SK-N-SH (cell line): ENCODE data around the gene SHROOM2. TPM values are rescaled to one million over a fixed set of nuclear protein-coding genes. Genes with fewer than 3 reads are reported as not detected.
A peak's percentile ranks its signal among the peaks of the same experiment; 100 is the strongest.

Experiments used
- CTCF ChIA-PET: fragments of 300-600, 350-600 bp; formaldehyde crosslinking; extraction: SDS; loops from one replicate; lab custom pipeline; 2021; lab: Yijun Ruan, JAX
- POLR2A ChIA-PET: fragments of 350-600 bp; sonication (Branson Sonifier 250); formaldehyde crosslinking; extraction: SDS; loops from one replicate; lab custom pipeline; 2020; ENCODE audit warnings: antibody characterized with exemption, inconsistent platforms; lab: Yijun Ruan, JAX
- DNase-seq: peaks from one replicate; pipeline ENCODE4 v3.0.0; 2012
- H2AFZ ChIP-seq: fragments of 200-600 bp; sonication (generic); 2 replicates; pipeline ENCODE4 v1.8.1; 2016; ENCODE audit warnings: antibody characterized with exemption, mild to moderate bottlenecking, low read depth
- H3F3A ChIP-seq: fragments of 200-600 bp; sonication (generic); replicated peaks from 2 replicates; pipeline ENCODE3; 2016; ENCODE audit warnings: antibody characterized with exemption, mild to moderate bottlenecking; ENCODE audit not compliant: insufficient read depth
- H3K27ac ChIP-seq, 2 experiments: fragments of 200-500 bp in 1 of 2; fragments of 200-600 bp in 1 of 2; sonication (Bioruptor generic) in 1 of 2; sonication (generic), shearing (Covaris generic) in 1 of 2; 2 replicates each; pipeline versions ENCODE4 v1.5.1 to v1.6.1; 2014 to 2016; ENCODE audit warnings: low read depth in 2 of 2, inconsistent platforms in 1 of 2, low read length in 1 of 2, mild to moderate bottlenecking in 1 of 2, mixed read lengths in 1 of 2
- H3K27me3 ChIP-seq: fragments of 200-600 bp; sonication (generic), shearing (Covaris generic); 2 replicates; pipeline ENCODE4 v1.6.1; 2016; ENCODE audit warnings: mixed run types; ENCODE audit not compliant: insufficient read depth
- H3K36me3 ChIP-seq, 2 experiments: fragments of 200-500 bp in 1 of 2; fragments of 200-600 bp in 1 of 2; sonication (Bioruptor generic) in 1 of 2; sonication (generic) in 1 of 2; replicated peaks in 1 of 2; 2 replicates each; pipeline versions ENCODE3 to v1.5.1; 2014 to 2016; ENCODE audit warnings: low read length in 1 of 2, mild to moderate bottlenecking in 1 of 2; ENCODE audit not compliant: insufficient read depth in 2 of 2, control insufficient read depth in 1 of 2
- H3K4me1 ChIP-seq, 2 experiments: fragments of 200-500 bp in 1 of 2; fragments of 200-600 bp in 1 of 2; sonication (Bioruptor generic) in 1 of 2; sonication (generic), shearing (Covaris generic) in 1 of 2; 2 replicates each; pipeline versions ENCODE4 v1.5.1 to v1.6.1; 2014 to 2016; ENCODE audit warnings: low read depth in 1 of 2, low read length in 1 of 2, mixed run types in 1 of 2; ENCODE audit not compliant: insufficient read depth in 2 of 2, control insufficient read depth in 1 of 2
- H3K4me2 ChIP-seq: fragments of 200-600 bp; sonication (generic), shearing (Covaris generic); 2 replicates; pipeline ENCODE4 v1.6.1; 2017; ENCODE audit warnings: mixed run types
- H3K4me3 ChIP-seq, 2 experiments: fragments of 200-500 bp in 1 of 2; fragments of 200-600 bp in 1 of 2; sonication (Bioruptor generic) in 1 of 2; sonication (generic), shearing (Covaris generic) in 1 of 2; 2 replicates each; pipeline versions ENCODE4 v1.5.1 to v1.8.1; 2014 to 2016; ENCODE audit warnings: low read depth in 2 of 2, inconsistent platforms in 1 of 2, low read length in 1 of 2, mild to moderate bottlenecking in 1 of 2, mixed read lengths in 1 of 2, moderate library complexity in 1 of 2
- H3K79me2 ChIP-seq: fragments of 200-600 bp; sonication (generic); 2 replicates; pipeline ENCODE4 v1.8.1; 2017; ENCODE audit warnings: mild to moderate bottlenecking; ENCODE audit not compliant: insufficient read depth
- H3K9ac ChIP-seq: fragments of 200-600 bp; sonication (generic); 2 replicates; pipeline ENCODE4 v1.6.1; 2017; ENCODE audit warnings: mixed run types
- H3K9me2 ChIP-seq: fragments of 200-600 bp; sonication (generic); 2 replicates; pipeline ENCODE4 v1.6.1; 2017; ENCODE audit warnings: mixed run types
- H3K9me3 ChIP-seq: fragments of 200-600 bp; sonication (generic); 2 replicates; pipeline ENCODE4 v1.6.1; 2017; ENCODE audit warnings: mixed run types, mild to moderate bottlenecking, moderate library complexity
- H4K20me1 ChIP-seq: fragments of 200-600 bp; sonication (generic); 2 replicates; pipeline ENCODE4 v1.6.1; 2017; ENCODE audit warnings: mild to moderate bottlenecking, mixed run types; ENCODE audit not compliant: insufficient read depth
- CHD2 ChIP-seq: fragments of 150-350 bp; IDR thresholded peaks from 2 replicates; pipeline ENCODE4 v1.6.1; 2018; ENCODE audit warnings: low read length; ENCODE audit not compliant: partially characterized antibody
- ELF1 ChIP-seq: IDR thresholded peaks from 2 replicates; pipeline ENCODE4 v1.4.0; 2012
- GABPA ChIP-seq: IDR thresholded peaks from 2 replicates; pipeline ENCODE4 v1.4.0; 2012; ENCODE audit warnings: low read depth, mild to moderate bottlenecking
- GATA2 ChIP-seq: sonication (generic); formaldehyde crosslinking; IDR thresholded peaks from 2 replicates; pipeline ENCODE4 v1.5.0; 2020; ENCODE audit warnings: mild to moderate bottlenecking, missing genetic modification reagents
- JUND ChIP-seq: IDR thresholded peaks from 2 replicates; pipeline ENCODE4 v1.4.0; 2012
- MEF2A ChIP-seq: IDR thresholded peaks from 2 replicates; pipeline ENCODE4 v1.4.0; 2012; ENCODE audit warnings: low read depth, borderline replicate concordance
- MXI1 ChIP-seq: IDR thresholded peaks from 2 replicates; pipeline ENCODE4 v1.6.1; 2012; ENCODE audit warnings: mild to moderate bottlenecking, low read depth, low read length, improper control_type of control experiment
- NFIC ChIP-seq: IDR thresholded peaks from 2 replicates; pipeline ENCODE4 v1.4.0; 2012; ENCODE audit warnings: borderline replicate concordance
- POLR2AphosphoS5 ChIP-seq: IDR thresholded peaks from 2 replicates; pipeline ENCODE4 v1.6.1; 2012; ENCODE audit warnings: low read depth, low read length
- RCOR1 ChIP-seq: fragments of 150-350 bp; IDR thresholded peaks from 2 replicates; pipeline ENCODE4 v1.6.1; 2017; ENCODE audit warnings: antibody characterized with exemption, low read length
- SIN3A ChIP-seq: IDR thresholded peaks from 2 replicates; pipeline ENCODE4 v1.6.1; 2012; ENCODE audit warnings: low read depth, mild to moderate bottlenecking, low read length, moderate library complexity, borderline replicate concordance
- TCF12 ChIP-seq: IDR thresholded peaks from 2 replicates; pipeline ENCODE4 v1.4.0; 2012
- TEAD4 ChIP-seq: IDR thresholded peaks from 2 replicates; pipeline ENCODE4 v1.4.0; 2012; ENCODE audit warnings: mild to moderate bottlenecking, borderline replicate concordance; ENCODE audit not compliant: insufficient read depth
- YY1 ChIP-seq: IDR thresholded peaks from 2 replicates; pipeline ENCODE4 v1.4.0; 2012; ENCODE audit warnings: low read depth, mild to moderate bottlenecking
- WGBS: methylation state at CpG from one replicate; pipeline ENCODE4 v1.1.6; 2017; ENCODE audit warnings: low lambda C conversion rate; 5-methylcytosine and 5-hydroxymethylcytosine counted together
- polyA plus RNA-seq, 3 experiments: library from polyadenylated mRNA; depleted of rRNA; stranded (reverse); fragments of >200 nt; gene quantifications; 2 replicates each; pipeline ENCODE4 v1.2.3, GENCODE V29; 2012
- TF ChIP-seq, protein P1 (sequence below): IDR thresholded peaks from 2 replicates; pipeline ENCODE4 v1.4.0; 2012; ENCODE audit warnings: low read depth, borderline replicate concordance
- TF ChIP-seq, protein P2 (sequence below): fragments of 150-350 bp; IDR thresholded peaks from 2 replicates; pipeline ENCODE4 v1.6.1; 2017; ENCODE audit warnings: antibody characterized with exemption, low read length, low read depth, borderline replicate concordance
- TF ChIP-seq, protein P3 (sequence below): IDR thresholded peaks from 2 replicates; pipeline ENCODE4 v1.4.0; 2012; ENCODE audit warnings: low read depth

SHROOM2 gene
- polyA plus RNA-seq, 1 of the 3 experiments (the other 2 are of a cell fraction), result not detected

DNA sequence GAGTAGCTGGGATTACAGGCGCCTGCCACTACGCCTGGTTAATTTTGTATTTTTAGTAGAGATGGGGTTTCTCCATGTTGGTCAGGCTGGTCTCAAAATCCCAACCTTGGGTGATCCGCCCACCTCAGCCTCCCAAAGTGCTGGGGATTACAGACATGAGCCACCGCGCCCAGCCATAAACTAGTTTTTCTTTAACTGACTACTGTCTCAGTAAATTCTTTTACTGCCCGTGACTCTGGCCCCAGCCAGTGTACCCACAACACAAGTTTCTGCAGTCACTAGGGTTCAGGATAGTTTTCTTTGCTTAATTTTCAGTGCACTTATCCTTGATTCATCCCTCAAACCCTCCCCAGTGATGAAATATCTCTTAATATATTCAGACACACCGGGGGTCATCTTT lies 8.3 kb downstream of the SHROOM2 start:
- Histone ChIP-seq H2AFZ (no peak overlapping the region), H3K9ac (no peak overlapping the region), H4K20me1 (no peaks in the 10 kb centered on the region), H3K9me3 (no peaks in the 10 kb centered on the region), H3K4me2 (no peak overlapping the region), H3K27ac (no peak overlapping the region), H3K27me3 (no peaks in the 10 kb centered on the region; the same call in 1 of the 2 replicates), H3K9me2 (no peaks in the 10 kb centered on the region), H3K4me1 (no peaks in the 10 kb centered on the region; a peak in 1 of 4 replicates), H3K79me2 (no peaks in the 10 kb centered on the region), H3F3A (no peaks in the 10 kb centered on the region), H3K4me3 (no peak overlapping the region), H3K36me3 (no peaks in the 10 kb centered on the region)
- no peak for DNase-seq
- POLR2A ChIA-PET, result no interaction called here
- WGBS, result 29% methylated on average over 7 of the region's 7 CpGs
- CTCF ChIA-PET, result no interaction called here
- TF ChIP-seq SIN3A, result no peak
- no peak for TF ChIP-seq ELF1

DNA sequence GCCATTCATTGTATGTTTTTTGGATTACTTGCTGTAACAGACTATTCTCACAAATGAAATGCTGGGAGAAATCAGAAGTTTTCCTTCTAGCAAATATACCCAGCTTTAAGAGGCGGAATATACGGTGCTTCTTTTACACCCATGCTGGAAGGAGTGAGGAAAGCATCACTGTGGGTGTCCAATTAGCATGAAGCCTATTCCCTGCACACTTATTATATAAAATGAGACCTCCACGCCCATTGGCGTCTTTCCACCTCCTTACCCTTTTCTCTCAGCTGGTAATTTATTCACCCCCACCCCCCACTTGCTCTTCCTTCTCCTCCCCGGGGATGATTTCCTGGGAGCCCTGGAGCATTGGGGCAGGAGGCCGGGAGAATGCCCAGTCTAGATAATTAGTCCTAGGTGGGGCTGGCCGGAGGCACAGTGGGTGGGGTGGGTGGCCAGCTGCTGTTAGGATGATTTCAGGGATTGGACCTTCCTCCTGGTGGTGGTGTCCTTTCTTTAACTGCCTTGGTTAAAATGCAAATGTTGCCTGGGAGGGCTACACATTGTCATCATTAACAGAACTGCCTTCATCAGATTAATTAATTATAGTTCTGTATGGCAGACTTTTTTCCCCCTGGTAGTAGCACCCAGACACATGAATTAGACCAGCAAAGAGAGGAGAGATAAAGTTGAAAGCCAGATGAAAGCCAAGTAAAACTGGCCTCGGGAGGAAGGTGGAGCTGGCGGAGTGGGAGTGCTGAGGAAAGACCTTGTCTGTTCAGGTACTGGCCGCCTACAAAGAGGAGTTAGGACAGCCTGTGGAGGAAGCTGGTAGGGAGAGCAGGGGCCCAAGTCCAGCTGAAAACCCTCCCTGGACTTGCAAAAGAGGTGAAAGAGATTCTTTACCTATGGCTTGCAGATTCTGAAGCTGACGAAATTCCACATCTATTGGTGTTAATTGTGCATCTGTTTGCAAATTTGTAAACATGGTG lies 11.4 kb downstream of the SHROOM2 start:
- no peak overlapping the region for H3K9ac ChIP-seq
- no peaks in the 10 kb centered on the region for H3K36me3 ChIP-seq
- H3K9me3 ChIP-seq, result no peaks in the 10 kb centered on the region
- TF ChIP-seq NFIC, result no peak
- no peak for TF ChIP-seq MXI1
- TF ChIP-seq, protein P1, sequence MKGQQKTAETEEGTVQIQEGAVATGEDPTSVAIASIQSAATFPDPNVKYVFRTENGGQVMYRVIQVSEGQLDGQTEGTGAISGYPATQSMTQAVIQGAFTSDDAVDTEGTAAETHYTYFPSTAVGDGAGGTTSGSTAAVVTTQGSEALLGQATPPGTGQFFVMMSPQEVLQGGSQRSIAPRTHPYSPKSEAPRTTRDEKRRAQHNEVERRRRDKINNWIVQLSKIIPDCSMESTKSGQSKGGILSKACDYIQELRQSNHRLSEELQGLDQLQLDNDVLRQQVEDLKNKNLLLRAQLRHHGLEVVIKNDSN, result no peak
- TF ChIP-seq POLR2AphosphoS5, result no peak
- TF ChIP-seq GATA2 (CRISPR knock-in tag), result no peak
- TF ChIP-seq SIN3A, result no peak
- TF ChIP-seq, protein P2, sequence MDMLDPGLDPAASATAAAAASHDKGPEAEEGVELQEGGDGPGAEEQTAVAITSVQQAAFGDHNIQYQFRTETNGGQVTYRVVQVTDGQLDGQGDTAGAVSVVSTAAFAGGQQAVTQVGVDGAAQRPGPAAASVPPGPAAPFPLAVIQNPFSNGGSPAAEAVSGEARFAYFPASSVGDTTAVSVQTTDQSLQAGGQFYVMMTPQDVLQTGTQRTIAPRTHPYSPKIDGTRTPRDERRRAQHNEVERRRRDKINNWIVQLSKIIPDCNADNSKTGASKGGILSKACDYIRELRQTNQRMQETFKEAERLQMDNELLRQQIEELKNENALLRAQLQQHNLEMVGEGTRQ, result no peak
- no peak for TF ChIP-seq TEAD4
- TF ChIP-seq YY1, result no peak
- no peak for TF ChIP-seq TCF12
- TF ChIP-seq, protein P3, sequence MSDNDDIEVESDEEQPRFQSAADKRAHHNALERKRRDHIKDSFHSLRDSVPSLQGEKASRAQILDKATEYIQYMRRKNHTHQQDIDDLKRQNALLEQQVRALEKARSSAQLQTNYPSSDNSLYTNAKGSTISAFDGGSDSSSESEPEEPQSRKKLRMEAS, result no peak
- no peak for TF ChIP-seq RCOR1
- no peak for TF ChIP-seq MEF2A
- TF ChIP-seq JUND, result no peak
- no peak for TF ChIP-seq GABPA
- no peak for TF ChIP-seq CHD2
- H3F3A ChIP-seq, result no peaks in the 10 kb centered on the region
- H2AFZ ChIP-seq, result no peak overlapping the region
- H3K27me3 ChIP-seq, result no peaks in the 10 kb centered on the region
- no peak overlapping the region for H3K4me2 ChIP-seq
- H3K79me2 ChIP-seq, result no peaks in the 10 kb centered on the region
- POLR2A ChIA-PET, result no interaction called here
- CTCF ChIA-PET, result interaction anchor here (1.6 kb wide), 1 partner anchor 322 kb away, joined by 4 read pairs; no protein-coding TSS in a partner anchor
- no peaks in the 10 kb centered on the region for H4K20me1 ChIP-seq
- no peaks in the 10 kb centered on the region for H3K9me2 ChIP-seq
- no peak overlapping the region for H3K4me3 ChIP-seq
- no peak for DNase-seq
- no peaks in the 10 kb centered on the region; a peak in 1 of 4 replicates for H3K4me1 ChIP-seq
- WGBS, result 18% methylated on average over 11 of the region's 11 CpGs
- H3K27ac ChIP-seq, result peak overlapping the region in 1 of 2 experiments; percentile 62; a peak in 2 of 4 replicates
